WTC11 (cell line): ENCODE results near the gene PTPRK.

Experiments used
- CREB1 ChIP-seq: sonication (generic); formaldehyde crosslinking; IDR thresholded peaks from 2 replicates; pipeline ENCODE4 v1.8.0; 2023; ENCODE audit warnings: mild to moderate bottlenecking, missing genetic modification reagents
- E2F5 ChIP-seq: sonication (generic); formaldehyde crosslinking; IDR thresholded peaks from 2 replicates; pipeline ENCODE4 v1.8.1; 2022; ENCODE audit warnings: mild to moderate bottlenecking, moderate library complexity, missing genetic modification reagents
- ESRRA ChIP-seq: sonication (generic); formaldehyde crosslinking; IDR thresholded peaks from 2 replicates; pipeline ENCODE4 v1.8.1; 2022; ENCODE audit warnings: mild to moderate bottlenecking, missing genetic modification reagents, borderline replicate concordance
- ZNF671 ChIP-seq: fragments of 250-450 bp; sonication (Bioruptor Pico); IDR thresholded peaks from 2 replicates; pipeline ENCODE4 v1.8.0; 2021; ENCODE audit warnings: mild to moderate bottlenecking

- TF ChIP-seq E2F5 (CRISPR knock-in tag), result no peak
- no peak for TF ChIP-seq CREB1 (CRISPR knock-in tag)
- TF ChIP-seq ZNF671, result no peak
- TF ChIP-seq ESRRA, result no peak
Measured at GRCh38 chr6:128238225-128238624, 282.2 kb downstream of the PTPRK start.
